HG03521 (cell line): ENCODE data around the gene IL31RA.
A peak's percentile ranks its signal among the peaks of the same experiment; 100 is the strongest.
"Not testable (repeated sequence)": the region's sequence is repeated elsewhere in the genome, so short reads cannot be mapped to it uniquely, and the experiment has no call there.

Experiments used
- ATAC-seq: cut with Tn5 transposase; IDR thresholded peaks from one replicate; pipeline ENCODE4 v1.9.1; 2021; ENCODE audit warnings: mild to moderate bottlenecking, moderate library complexity; ENCODE audit not compliant: unreplicated experiment

The IL31RA gene

DNA sequence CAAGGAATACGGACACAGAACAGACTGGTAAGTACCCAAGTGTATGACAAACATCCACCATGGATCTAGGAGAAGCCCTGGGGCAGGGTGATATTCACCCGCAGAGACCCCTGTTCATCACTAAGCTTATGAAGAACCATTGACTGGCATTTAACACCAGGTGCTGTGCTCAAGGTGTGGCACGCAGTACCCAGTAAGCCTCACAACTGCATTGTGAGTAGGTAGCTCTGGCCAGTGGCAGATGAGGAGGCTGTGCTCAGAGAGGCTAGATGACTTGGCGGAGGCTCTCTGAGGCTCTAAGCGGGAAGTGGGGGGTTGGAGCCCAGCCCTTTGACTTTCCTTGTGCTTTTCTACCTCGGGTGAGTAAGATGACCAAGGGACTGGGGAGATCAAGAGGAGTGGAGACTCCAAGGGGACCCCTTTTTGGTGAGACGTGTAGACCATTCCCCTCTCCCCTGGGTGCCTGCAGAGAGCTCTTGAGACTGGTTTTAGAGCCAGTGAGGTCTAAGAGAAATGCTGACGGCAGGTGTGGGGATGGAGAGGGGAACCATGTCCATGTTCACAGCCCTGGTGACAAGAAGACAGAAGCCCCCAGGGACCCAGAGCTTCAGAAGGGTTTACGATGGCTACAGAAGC lies 72.8 kb downstream of the IL31RA start:
- no peak for ATAC-seq

DNA sequence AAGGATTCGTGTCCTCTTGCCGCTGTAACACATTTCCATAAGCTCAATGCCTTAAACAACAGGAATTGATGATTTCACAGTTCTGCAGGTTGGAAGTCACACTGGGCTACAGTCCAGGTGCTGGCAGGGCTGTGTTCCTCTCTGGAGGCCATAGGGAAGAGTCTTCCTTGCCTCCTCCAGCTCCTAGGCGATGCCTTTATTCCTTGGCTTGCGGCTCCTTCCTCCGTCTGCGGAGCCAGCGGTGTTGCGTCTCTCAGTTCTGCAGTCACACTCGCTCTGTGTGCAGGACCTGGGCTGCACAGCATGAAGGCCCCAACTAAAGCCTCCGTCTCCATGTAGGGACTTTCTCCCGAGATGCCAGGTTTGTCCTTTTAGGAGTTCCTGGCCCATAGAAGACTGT lies 73.6 kb downstream of the IL31RA start:
- no peak for ATAC-seq

DNA sequence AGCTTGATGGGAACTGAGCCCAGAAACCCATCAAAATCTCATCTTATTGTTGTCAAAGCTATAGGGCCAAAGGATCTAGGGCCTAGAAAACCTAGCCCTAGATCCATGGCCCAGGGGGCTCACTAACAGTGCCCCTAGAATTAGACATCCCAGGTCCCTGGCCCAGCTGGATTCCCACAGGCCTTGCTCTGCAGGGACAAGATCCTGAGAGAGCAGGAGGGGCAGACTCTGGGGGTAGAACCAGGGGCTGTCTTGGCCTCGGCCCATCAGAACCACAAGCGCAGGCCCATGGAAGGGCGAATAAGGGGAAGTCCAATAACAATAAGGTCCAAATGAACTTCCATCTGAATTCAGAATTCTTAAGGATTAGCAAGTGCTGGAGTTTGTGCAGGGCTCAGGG lies 74.0 kb downstream of the IL31RA start:
- ATAC-seq: no peak

DNA sequence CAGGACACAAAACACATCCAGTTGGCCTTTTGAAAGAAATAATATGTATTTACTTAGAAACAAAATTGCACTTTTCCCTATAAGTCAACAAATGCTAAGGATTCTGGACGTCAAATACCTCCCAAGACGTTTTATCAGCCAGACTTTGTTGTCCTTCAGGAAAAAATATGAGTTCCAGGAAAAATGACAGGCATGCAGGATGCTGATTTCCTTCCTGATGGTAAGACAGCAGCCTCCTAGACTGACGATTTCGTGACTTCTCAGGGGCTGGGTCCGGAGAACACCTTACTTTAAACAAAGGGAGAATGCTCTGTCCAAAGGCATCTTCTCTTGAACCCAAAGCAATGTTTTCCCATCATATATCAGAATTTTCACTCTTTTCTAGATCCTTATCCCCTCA lies 74.6 kb downstream of the IL31RA start:
- ATAC-seq: no peak

DNA sequence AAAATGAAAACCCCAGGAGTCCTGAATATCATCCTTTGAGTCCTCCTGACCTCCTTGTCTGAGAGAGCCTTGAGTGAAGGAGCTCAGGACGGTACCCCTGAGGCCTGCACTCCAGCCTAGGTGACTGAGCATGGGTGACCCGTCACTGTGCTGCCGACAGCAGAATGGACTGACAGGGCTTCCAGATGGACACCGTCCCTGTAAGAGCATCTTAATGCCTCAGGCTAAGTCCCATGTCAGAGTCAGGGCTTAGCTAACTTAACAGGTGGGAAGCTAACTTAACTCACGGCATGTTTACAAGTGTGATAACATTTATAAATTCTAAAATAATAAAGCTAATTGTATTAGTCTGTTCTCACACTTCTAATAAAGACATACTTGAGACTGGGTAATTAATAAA lies 75.3 kb downstream of the IL31RA start:
- ATAC-seq: no peak

DNA sequence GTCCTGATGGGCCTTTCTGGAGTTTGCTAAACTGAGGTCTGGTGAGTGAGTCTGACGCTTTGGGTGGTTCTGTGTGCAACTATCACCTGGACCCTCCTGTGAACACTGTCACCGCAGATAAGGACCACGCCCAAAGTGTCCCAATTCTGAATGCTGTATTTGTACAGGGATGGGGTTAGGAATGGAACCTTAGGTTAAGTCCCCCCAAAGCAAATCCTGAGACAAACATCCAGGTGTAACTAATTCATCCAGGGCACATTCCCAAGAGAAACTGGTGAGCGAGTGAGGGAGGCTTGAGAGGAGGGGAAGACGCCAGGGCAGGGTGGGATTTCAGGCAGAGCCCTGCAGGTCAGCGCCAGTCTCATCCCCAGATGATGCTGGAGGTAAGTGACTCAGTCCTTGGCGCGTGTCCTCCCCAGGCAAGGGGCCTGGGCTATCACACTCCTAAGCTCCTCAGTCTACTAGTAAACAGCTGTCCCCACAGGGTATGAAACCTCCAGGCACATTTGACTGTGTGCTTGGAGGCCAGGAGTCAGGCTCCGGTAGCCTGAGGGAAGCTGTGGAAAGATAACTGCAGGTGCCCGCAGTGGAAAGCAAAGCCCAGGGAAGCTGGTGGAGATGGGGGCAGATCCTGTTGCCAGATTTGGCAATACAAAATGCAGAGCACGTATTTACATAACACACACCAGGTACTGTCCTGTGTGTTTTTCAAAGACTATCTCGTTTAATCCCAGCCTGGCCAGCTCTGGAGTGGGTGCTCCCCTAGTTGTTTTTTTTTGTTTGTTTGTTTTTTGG lies 76.9 kb downstream of the IL31RA start:
- no peak for ATAC-seq

DNA sequence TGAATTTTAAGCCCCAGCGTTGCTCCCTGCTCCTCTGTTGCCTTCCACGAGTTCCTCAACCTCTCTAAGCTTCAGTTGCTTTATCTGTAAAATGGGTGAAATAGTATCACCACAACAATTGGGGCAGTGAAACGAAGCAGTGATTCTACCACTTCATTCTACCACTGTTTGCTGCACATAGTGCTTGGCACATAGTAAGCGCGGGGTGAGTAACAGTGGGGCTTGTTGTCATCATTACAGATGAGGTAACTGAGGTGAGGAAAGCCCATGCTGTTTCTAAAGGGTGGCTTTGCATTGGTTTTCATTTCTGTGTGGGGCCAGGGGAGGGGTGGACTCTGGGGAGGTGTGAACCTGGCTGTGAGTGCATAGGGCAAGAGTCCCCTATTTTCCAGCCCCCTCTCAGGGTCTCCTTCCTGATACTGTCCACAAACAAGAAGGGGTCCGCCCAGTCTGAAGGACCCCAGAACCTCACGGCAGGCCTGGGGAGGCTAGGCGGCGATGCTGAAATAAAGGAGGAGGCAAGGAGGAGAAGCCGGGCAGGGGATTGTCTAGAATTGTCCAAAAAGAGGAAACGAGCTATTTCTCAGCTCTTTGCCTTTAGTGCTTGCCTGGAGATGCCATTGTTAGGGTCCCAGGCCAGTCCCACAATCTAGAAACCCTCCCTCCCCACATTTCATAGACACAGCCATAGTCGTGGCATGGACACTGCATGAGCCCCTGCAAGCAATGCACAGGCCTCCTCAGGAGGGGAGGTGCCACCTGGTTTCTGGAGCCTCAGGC lies 78.1 kb downstream of the IL31RA start:
- no peak for ATAC-seq

DNA sequence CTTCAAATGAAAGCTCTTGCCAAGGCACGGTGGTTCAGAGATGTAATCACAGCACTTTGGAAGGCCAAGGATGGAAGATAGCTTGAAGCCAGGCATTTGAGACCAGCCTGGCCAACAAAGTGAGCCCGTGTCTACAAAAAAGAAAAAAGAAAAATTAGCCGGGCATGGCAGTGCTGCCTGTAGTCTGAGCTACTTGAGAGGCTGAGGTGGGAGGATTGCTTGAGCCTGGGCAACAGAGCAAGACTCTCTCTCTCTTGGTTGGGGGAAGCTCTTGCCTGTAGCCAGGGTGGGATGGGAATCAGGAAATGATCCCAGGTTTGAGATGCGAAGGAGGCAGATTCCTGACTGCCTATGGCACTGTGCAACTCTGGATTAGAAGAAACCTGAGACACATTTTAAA lies 81.5 kb downstream of the IL31RA start:
- ATAC-seq: no peak

DNA sequence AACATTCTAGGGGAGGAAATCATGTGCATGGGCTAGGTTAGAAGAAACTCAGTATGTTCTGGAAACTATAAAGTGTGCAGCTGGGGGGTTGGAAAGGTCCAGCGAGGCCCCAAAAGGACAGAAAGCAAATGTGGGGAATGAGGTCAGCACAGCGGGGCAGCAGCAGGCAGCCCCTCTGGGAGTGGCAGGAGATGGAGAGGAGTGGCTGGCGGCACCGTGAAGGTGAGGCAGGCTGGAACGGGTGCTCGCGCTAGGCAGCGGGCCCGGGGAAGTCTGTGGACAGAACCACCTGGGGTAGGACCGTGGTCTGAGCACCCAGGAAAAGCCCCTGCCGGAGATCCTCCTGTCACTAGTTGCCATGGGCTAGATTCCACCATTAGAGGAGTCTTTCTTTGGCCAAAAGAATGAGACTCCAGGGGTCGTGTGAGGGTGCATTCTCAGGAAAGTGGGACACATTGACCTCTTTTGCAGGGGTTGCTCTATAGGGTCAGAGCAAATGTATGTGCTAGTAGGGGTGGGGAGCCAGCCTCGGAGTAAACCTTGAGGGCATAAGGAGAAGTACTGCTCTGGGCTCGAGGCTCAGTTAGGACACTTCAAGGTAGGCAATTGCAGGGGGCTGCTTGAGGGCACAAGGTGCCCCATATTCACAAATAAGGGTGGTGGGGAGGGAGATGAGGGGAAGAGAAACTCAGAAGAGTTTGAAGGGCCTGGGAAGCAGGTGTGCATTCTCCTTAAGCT lies 82.4 kb downstream of the IL31RA start:
- no peak for ATAC-seq

DNA sequence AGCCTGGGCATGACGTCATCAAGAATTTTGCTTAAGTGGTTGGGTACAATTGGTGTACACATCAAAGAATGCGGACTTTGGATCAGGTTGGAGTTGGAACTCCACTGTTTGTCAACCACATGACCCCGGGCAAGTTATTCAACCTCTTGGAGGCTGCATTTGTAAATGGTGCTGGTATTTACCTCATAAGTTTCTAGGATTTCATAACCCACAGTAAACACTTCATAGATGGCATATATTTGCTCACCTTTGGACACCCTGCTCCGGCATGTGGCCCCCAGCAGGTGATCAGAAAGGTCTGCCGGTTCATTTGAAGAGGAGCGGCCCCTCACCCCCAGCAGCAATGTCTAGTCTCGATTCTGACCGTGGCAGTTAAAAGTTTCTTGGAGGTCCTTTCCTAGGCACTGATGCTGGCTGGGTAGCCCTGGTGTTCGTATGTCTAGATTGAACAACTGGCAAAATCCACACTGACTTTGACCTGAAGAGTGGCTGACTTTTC lies 83.0 kb downstream of the IL31RA start:
- ATAC-seq: no peak

DNA sequence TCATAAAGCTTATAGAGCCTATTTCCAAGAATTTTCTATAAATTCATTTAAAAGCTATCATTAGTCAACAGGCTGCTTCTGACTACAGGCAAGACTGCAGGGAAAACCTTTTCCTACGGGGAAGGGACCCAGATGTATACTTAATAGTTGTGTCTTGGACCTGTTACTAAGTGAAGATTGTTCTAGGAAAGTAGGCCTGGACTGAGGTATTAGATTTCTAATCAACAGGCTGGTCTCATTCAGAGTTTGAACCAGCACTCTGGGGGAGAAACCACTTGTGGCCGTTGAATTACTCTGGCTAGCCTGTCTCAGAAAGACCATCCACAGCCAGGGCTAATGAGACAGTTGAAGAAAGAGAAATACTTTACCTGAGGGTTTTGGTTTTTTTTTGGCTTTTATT lies 83.6 kb downstream of the IL31RA start:
- ATAC-seq: no peak

DNA sequence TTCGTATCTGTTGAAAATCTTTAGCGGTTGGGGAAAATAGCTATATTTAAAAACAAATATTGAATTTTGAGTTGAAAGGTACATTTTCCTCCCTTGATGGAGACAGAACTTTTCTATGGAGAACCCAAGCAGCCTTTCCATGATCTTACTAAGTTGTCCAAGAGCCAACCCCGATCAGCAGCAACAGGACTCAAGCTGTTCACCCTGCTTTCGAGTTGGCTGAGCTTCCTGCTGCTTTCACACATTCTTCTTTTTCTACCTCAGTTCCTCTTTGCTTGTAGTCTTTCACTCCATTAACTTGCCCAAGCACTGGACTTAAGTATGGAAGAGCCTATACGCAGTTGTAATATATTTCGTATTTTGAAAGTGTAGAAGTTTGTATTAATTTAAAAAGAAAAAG lies 84.2 kb downstream of the IL31RA start:
- no peak for ATAC-seq

DNA sequence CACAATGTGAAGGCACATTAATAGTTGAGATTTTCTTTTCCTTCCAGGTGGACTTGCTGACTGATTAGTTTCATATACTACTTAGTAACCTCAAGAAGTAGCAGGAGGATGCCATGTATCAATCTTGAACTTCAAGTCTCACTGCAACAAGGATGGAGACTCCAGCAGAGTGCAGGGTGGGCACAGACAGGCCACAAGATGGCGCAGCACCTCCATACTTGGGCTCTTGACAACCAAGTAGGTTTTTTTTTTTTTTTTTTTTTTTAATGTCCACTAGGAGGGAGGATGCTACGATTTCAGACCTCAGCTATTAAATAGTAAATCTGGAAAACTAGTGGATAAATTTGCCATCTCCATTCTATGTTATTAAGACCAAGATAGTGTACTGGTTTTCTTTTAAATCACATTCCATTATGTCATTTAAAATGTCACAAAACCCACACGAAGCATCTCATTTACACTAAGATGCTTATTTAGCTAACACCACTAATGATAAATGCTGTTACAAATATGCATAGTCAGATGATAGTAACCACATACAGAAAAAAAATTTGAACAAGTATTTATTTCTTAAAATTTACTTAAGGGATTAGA lies 85.0 kb downstream of the IL31RA start:
- peak; percentile 62 for ATAC-seq

DNA sequence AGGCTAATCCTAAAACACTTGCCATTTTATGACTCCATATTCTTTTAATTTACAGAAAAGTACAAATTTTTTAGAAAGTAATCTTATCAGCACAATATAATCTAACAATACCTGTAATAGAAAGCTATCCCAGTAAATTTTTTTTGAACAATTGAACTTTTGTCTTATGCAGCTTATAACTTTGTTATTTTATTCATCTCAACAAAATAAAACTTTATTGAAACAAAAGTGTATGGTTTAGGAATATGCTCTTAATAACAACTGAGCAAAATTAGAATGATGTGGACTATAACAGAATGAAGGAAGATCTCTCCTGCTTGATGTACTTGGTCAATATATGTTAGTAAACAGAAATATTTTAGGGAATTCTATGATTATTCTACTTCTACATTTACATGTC lies 86.4 kb downstream of the IL31RA start:
- not testable (repeated sequence) for ATAC-seq

DNA sequence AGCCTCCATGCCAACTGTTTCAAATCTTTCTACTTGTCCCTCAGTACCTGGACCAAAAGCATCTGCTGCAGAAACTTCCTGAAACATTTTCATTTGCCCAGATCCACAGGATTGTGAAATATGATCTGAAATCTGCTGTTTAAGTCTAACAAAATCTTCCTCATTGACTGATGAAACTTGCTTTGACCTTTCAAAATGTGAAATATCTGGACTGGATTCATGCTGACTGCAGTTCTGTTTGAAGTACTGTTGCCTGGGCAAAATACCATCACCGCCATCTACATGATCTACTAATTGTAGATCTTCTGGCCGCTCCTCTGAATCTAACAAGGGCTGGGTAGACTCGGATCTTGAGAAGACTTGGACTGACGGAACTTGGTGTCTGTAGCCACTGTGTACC lies 90.0 kb downstream of the IL31RA start:
- ATAC-seq: not testable (repeated sequence)

DNA sequence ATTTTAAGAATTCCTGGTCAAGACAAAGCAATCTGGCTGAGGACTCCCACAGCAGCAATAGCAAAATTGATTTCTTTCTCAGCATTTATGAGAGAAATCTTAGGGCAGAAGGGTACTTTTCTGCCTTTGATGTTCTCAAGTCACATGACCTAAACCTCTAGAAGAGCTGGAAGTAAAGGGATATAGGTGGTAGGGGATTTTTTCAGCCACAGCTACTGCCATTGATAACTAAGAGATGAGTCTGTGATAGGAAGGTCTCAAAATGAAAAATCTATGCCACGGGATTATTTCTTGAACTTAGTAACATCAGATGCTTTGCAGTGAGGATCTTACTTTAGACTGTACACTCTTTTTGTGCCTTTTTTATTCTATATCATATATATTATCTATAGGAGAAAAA lies 108.1 kb downstream of the IL31RA start:
- ATAC-seq: no peak

DNA sequence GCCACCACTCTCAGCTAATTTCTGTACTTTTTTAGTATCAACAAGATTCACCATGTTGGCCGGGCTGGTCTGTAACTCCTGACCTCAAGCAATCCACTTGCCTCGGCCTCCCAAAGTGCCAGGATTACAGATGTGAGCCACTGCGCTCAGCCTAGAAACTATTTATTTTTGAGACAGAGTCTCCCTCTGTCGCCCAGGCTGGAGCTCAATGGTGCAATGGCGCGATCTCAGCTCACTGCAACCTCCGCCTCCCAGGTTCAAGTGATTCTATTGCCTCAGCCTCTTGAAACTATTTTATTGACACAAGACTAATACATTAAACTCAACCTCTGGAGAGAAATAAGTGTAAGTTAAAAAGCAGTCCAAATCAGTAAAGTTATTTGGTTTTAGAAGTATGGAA lies 109.6 kb downstream of the IL31RA start:
- no peak for ATAC-seq

DNA sequence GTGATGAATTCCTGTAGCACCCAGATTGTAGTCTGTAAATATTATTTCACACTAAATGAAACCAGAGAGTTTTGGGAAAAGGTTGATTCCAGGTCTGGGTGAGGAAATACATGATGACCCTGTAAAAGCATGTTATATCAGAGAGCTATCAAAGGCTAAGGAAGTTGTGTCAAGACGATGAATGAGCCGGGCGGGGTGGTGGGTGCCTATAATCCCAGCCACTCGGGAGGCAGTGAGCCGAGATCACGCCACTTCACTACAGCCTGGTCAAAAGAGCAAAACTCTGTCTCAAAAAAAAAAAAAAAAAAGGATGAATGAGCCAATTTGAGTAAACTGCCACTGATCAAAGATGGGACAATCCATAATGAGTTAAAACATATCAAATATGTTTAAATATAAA lies 114.4 kb downstream of the IL31RA start:
- no peak for ATAC-seq

DNA sequence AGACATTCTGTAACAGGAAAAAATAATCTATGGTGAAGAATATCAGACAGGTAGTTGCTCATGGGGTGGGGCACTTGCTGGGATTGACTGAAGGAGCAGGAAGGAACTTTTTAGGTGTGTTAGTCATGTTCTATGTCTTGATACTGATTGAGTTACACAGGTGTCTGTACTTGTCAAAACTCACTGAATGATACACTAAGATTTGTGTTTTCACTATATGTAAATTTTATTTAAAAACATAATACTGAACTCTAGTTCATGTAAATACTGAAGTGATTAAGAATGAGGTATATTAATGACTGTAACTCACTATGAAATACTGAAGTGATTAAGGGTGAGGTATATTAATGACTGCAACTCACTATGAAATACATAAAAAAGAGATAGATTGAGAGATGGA lies 115.1 kb downstream of the IL31RA start:
- no peak for ATAC-seq

DNA sequence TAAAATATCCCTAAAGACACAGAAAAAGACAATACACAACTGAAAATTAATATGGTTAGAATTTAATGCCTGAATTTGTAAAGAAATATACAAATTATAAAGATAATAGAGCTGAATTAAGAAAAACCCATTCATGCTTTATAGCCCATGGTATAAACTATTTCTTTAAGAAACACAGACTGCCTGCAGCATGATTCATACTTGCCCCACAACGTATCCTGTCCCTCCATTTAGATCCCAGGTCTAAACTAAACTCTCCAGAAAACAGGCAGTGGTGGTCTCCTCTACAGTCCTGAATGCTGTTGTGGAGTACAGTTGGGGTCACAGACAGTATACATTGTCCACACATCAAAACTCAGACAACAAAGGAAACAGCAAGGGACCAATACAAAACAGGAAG lies 118.8 kb downstream of the IL31RA start:
- no peak for ATAC-seq
